DMS79 treated with DMSO at 0.1 percent for 48 hours (cell line): ENCODE measurements around the gene ACTL8.
A peak's percentile ranks its signal among the peaks of the same experiment; 100 is the strongest.

Experiments used
- DNase-seq: peaks from one replicate; lab custom pipeline; 2025; lab: John Stamatoyannopoulos, UW

ACTL8 gene

GRCh38 chr1:17845583-17845982 lies 90.5 kb downstream of the ACTL8 start:
- DNase-seq, result no peak

DNA sequence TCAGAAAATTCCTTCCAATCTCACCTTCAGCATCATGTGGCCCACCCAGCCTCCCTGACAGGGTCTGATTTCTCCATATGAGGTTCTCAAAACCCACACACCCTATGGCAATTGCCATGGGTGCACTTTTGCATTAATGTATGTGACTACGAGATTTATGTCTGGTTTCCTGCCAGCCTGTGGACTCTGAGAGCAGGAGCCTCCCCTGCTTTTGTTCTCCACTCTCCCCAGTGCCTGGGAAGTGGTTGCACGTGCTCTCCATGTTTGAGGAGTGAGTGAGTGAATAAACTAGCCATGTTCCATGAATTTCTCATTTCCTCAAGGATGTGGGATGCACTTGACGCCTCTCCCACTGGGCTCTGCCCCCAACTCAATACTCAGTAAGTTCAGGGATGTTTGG lies 91.2 kb downstream of the ACTL8 start:
- DNase-seq, result peak; percentile 43

GRCh38 chr1:17847111-17847510 lies 92.0 kb downstream of the ACTL8 start:
- peak; percentile 96 for DNase-seq

DNA sequence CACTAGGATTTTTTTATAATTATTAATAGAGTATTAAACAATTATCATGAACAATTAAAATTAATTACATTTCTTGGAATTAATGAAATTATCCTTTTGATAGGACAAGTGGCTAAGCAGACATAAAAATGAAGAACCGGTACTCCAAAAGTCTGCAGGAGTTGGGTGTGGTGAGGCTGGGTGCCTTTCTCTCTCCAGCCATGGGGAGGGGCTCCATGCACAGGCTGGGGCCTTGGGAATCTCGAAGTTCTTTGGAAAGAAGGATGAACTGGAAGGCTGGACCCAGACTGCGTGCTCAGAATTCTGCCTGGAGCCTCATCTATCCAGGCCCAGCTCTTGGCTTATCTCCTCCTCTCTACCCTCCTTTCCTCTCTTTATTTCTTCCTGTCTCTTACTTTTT lies 94.1 kb downstream of the ACTL8 start:
- peak; percentile 23 for DNase-seq

GRCh38 chr1:17851056-17851455 lies 95.9 kb downstream of the ACTL8 start:
- peak; percentile 68 for DNase-seq

DNA sequence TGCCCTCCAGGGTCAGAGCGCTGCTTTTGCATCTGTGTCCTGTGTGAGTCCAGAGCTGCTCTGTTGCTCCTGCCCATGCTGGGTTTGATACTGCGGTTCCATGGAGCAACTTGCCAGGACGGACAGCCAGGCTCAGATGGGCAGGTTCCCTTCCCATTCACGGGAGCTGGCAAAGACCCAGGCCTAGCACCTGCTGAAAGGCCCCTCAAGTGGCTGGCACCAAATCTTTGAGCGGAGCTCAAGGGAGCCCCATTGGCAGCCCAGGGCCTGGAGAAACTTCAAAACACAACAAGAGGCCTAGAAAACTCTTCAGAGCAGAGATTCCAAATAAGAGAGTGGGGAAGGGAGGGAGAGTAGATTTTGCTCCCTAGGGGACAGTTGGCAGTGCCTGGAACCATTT lies 97.2 kb downstream of the ACTL8 start:
- peak; percentile 98 for DNase-seq

DNA sequence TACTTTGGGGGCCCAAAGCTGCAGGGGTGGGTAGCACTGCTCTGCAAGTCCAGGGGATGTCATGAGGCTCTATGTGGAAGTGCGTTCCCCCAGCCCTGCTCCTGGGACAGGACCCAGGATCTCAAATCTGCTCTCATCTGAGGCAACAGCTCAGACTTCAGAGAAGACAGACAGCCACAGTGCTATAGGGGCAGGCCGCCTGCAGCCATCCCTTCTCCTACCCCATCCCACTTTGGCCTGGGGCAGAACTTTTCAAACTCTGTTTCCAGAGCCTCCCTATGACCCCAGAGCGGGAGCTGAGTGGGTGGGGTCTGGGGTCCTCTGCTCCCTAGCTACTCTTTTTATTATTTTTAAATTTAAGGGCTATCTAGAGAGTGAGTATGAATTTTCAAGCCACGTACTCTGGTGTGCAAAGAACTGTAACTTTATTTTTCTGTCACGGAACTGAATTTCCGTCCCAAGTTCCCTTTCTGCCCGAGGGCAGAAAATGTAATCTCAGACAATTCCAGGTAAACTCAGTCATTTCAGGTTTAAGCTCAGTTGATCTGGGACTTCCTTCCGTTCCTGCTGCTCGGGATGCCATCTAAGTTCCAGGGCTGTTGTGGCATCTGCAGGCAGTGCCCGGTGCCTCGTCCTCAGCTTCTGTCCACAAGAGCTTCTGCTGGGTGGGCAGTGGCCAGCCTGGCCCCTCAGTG lies 98.3 kb downstream of the ACTL8 start:
- no peak for DNase-seq

DNA sequence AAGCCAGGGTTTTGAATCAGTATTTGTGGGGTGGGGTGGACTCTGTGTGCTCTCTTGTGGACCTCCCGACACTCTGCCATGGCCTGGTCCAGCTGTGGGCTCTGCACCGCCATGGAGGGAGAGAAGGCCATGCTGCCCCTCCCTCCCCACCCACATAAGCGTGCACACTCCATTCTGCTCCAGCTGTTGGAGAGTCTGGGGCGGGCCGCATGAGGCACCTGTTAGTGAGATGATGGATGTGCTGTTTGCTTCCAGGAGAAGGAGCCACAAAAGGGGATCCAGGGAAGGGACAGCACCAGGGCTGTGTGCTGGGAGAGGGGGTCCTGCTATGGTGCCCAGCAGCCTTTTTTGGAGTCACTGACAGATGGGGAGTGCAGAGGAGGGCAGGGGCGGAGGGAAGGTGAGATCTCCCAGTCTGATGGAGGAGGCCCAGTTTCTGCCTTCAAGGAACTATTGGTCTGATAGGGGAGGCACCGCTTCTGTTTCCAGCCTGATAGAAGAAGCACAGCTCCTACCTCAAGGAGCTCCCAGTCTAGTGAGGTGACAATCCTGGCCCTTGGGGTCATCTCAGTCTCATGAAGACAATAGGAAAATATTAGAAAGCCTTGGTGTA lies 101.5 kb downstream of the ACTL8 start:
- DNase-seq, result no peak

DNA sequence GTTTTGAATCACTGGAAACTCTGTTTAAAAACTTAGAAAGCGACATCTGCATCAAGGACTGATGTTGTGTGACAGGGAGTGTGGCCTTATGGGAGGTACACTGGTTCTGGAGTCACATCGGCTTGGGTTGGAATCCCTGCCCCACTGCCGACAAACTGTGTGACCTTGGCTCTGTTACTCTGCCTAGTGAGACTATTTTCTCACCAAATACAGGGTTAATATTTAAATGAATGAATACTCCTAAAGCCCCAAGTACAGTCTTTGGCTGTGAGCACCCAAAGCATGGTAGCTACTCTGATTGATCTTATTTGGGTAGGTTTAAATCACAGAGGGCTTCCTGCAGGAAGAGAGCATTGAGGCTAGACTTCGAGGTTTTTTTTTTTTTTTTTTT lies 102.0 kb downstream of the ACTL8 start:
- DNase-seq, result no peak

DNA sequence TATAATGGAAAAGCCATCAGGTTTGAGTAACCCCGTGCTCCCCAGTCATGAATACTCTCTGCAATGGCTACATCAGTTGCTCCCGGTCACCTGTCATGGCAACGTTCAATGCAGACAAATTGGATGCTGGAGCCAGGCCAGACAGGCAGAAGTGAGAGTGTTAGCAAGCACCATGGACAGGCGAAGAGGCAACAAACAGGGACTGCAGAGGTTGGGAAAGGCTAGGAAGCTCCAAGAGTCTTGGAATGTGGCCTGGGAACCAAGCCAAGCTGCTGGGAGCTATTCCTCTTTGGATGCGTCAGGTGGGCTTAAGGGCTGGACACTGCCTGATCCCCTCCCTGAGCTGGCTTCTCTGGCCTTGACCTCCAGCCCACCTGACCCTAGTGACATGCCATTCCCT lies 102.9 kb downstream of the ACTL8 start:
- peak; percentile 49 for DNase-seq

DNA sequence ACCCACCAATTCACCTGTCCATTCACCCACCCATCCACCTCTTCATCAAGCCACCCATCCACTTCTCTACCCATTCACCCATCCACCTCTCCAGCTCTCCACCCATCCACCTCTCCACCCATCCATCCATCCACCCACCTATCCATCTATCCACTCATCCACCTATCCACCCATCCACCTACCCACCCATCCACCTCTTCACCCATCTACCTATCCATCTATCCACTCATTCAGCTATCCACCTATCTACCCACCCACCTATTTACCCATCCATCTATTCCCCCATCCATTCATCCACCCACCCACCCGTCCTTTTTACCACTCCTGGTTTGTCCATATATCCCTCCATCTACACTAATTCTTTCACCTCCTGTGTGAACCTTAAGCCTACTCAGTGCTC lies 105.7 kb downstream of the ACTL8 start:
- DNase-seq, result no peak

DNA sequence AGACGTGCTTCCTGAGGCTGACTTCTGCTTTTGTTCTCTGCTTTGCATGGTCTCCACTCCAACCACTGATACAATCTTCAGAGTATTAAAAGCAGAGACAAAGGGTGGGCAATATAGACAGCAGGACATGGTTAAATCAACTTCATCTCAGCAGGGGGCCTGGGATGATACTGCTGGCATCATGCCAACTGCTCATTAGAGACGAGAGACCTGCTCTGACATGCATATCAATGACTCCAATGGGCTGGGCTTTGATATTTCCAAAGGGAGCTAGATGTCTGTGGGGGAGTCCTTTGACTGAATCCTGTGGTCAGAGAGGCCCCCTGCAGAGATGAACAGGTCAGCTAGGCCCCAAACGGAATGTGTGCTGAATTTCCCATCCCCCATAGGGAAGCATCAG lies 106.6 kb downstream of the ACTL8 start:
- DNase-seq, result no peak

DNA sequence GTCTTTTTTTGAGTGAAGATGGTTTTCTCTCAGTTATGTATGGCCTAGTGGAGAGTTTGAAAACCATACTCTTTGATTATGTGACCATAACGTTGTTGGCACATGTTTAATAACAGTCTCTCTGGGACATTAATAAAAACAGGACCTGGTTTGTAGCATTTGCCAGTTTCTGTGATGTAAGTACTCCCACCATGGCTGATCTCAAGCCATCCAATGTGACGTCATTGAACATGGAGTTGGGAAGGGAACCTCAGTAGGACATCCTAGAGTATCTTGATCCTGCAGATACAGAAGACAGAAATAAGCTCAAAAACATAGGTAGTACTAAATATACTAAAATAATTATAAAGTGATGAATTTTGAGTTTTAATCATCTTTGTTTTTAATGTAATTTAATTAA lies 107.0 kb downstream of the ACTL8 start:
- no peak for DNase-seq

DNA sequence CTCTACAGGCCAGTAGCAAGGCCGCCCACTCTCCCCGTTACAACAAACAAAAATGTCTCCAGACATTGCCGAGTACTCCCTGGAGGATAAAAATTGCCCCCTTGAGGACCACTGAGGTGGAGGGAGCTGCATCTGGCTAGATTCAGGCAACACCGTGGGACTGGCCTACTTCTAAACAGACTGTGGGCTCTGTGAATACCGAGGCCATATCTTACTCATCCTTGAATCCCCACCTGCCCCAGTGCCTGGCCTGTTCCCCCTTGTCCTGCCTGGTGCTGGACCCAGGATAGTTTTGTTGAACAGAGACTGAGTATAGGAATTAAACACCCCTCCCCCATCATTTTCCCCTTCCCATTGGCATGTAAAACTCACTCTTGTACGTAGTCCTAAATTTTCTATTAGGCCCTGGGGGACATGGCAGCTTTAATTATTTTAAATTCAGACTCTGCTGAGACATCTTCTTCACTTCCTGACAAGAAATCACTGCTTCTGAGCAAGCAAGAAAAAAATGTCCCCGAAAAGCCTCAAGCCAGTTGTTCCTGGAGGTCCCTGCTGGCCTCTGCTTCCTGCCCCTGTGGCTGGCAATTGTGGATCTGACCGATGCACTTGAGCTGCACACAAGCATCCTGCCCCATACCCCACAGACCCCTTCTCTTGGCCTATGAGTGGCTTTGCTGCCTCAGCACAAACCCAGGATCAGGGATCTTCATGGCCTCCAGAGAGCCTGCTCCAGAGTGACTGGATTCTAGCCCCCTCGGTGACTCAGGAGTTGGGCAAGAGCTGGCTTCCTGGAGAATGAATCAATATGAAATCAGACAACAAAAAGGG lies 111.0 kb downstream of the ACTL8 start:
- no peak for DNase-seq

GRCh38 chr1:17866740-17867029 lies 111.6 kb downstream of the ACTL8 start:
- no peak for DNase-seq

DNA sequence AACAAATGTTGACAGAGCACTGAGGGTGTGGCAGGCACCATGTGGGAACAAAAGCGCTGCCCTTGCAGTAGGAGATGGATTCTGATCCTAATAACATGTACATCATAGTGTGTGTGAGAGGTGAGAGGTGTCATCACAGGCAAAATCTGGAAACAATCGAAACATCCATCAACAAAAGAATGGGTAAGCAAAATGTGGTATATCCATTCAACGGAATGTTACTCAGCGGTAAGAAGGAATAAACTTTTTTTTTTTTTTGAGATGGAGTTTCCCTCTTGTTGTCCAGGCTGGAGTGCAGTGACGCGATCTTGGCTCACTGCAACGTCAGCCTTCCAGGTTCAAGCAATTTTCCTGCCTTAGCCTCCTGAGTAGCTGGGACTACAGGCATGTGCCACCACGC lies 112.3 kb downstream of the ACTL8 start:
- no peak for DNase-seq

DNA sequence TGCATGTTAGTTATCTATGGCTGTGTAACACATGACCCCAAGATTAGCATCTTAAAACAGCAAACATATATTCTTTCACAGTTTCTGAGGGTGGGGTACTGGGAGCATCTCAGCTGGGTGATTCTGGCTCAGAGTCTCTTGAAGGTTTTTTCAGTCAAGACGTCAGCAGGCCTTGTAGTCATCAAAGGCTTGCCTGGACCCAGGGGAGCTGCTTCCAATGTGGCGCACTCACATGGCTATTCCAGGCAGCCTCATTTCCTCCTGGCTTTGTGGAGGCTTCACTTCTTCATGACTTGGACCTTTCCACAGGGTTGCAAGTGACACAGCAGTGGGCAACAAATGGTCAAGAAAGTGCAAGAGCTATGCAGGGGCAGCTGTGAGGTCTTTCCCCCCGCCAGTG lies 114.7 kb downstream of the ACTL8 start:
- DNase-seq, result no peak

- no peak for DNase-seq
These were observed 115.5 kb downstream of the ACTL8 start for GRCh38 chr1:17870679-17871078.

- no peak for DNase-seq
These were observed 118.0 kb downstream of the ACTL8 start for GRCh38 chr1:17873007-17873675.

DNA sequence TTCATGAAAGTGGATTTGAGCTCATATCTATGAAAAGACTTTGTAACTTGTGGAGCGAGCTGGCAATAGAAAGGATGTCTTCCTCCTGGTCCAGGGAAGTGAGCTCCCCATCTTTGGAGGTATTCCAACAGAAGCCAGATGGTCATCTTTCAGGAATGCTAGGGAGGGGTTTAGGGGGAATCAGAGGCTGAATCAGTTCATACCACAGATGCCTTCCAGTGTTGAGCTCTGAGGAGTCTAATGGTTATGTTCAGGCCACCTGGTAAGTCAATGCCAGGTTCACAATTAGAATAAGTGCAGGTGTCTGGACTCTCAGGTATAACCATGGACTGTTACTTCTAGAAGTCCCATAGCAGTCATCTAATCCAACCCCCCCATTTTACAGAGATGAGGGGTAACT lies 119.1 kb downstream of the ACTL8 start:
- no peak for DNase-seq

DNA sequence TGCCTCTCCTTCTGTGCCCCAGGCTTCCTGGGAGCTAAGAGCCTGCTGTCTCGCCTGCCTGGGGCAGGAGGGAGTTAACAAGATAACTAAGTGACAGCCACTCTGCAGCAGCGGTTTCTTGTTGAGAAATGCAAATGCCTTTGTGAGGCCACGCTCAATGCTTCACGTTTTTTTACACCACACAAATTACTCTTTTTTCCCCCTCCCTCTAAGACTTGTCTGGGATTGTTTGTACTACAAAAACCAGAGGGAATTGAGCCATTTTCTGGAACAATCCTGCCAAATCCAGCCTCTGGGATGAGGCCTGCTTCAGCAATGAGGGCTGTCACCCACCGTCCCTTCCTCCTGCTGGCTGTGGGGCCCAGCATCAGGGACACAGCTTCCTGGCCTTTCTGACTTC lies 119.6 kb downstream of the ACTL8 start:
- no peak for DNase-seq

- no peak for DNase-seq
These were observed 120.2 kb downstream of the ACTL8 start for GRCh38 chr1:17875171-17875881.
